IMR-90 (cell line): Measurements from ENCODE around the gene CDCA7. TPM values are rescaled to one million over a fixed set of nuclear protein-coding genes. Genes with fewer than 3 reads are reported as not detected.

ENCODE experiments used
- ATAC-seq: fragments of 200-7000 bp; cut with Tn5 transposase; 2 replicates; pipeline ENCODE4 v1.9.1; 2020; ENCODE audit warnings: low read depth, mild to moderate bottlenecking, moderate library complexity
- BruUV-seq: library from RNA; stranded (reverse); fragments of 400-500 nt; replicated peaks from 2 replicates; lab custom pipeline; 2021; lab: Mats Ljungman, UMichigan
- CTCF ChIA-PET: fragments of 300-600 bp; formaldehyde crosslinking; extraction: SDS; loops from one replicate; lab custom pipeline; 2021; ENCODE audit warnings: antibody characterized with exemption; lab: Yijun Ruan, JAX
- POLR2A ChIA-PET: fragments of 300-600 bp; sonication (Branson Sonifier 250); formaldehyde crosslinking; loops from one replicate; lab custom pipeline; 2022; ENCODE audit warnings: antibody characterized with exemption; ENCODE audit not compliant: unreplicated experiment; lab: Charles Lee
- DNase-seq: peaks from one replicate; pipeline ENCODE4 v3.0.0; 2013
- H2AFZ ChIP-seq: replicated peaks from 2 replicates; pipeline ENCODE3; 2013; ENCODE audit warnings: low read length, mild to moderate bottlenecking; ENCODE audit not compliant: poor library complexity
- H2AK5ac ChIP-seq: 2 replicates; pipeline ENCODE4 v1.6.1; 2013; ENCODE audit warnings: low read depth, low read length, inconsistent platforms
- H2AK9ac ChIP-seq: replicated peaks from 2 replicates; pipeline ENCODE3; 2013; ENCODE audit warnings: mild to moderate bottlenecking, low read depth, low read length, moderate library complexity; ENCODE audit not compliant: poor library complexity
- H2BK120ac ChIP-seq: 2 replicates; pipeline ENCODE4 v1.6.1; 2013; ENCODE audit warnings: low read depth, low read length, inconsistent platforms
- H2BK15ac ChIP-seq: 3 replicates; pipeline ENCODE4 v1.6.1; 2013; ENCODE audit warnings: low read depth, low read length, inconsistent platforms
- H2BK20ac ChIP-seq: 2 replicates; pipeline ENCODE4 v1.6.1; 2013; ENCODE audit warnings: low read depth, mild to moderate bottlenecking, inconsistent platforms, low read length, moderate library complexity
- H2BK5ac ChIP-seq: 2 replicates; pipeline ENCODE4 v1.6.1; 2013; ENCODE audit warnings: mild to moderate bottlenecking, low read depth, low read length, inconsistent platforms; ENCODE audit not compliant: poor library complexity, severe bottlenecking
- H3K14ac ChIP-seq: replicated peaks from 2 replicates; pipeline ENCODE4 v1.6.1; 2013; ENCODE audit warnings: low read depth, low read length, inconsistent platforms
- H3K18ac ChIP-seq: 2 replicates; pipeline ENCODE4 v1.6.1; 2013; ENCODE audit warnings: low read depth, low read length, control low read depth
- H3K23ac ChIP-seq: 2 replicates; pipeline ENCODE4 v1.6.1; 2013; ENCODE audit warnings: low read depth, low read length, inconsistent platforms
- H3K27ac ChIP-seq: 2 replicates; pipeline ENCODE4 v1.5.1; 2013; ENCODE audit warnings: mild to moderate bottlenecking, control low read depth, low read length; ENCODE audit not compliant: insufficient read depth
- H3K27me3 ChIP-seq: 2 replicates; pipeline ENCODE4 v1.6.1; 2013; ENCODE audit warnings: low read length; ENCODE audit not compliant: control insufficient read depth, insufficient read depth
- H3K36me3 ChIP-seq: 2 replicates; pipeline ENCODE4 v1.6.1; 2013; ENCODE audit warnings: low read length, mixed read lengths; ENCODE audit not compliant: control insufficient read depth, insufficient read depth
- H3K4ac ChIP-seq: 2 replicates; pipeline ENCODE4 v1.6.1; 2013; ENCODE audit warnings: low read depth, low read length, inconsistent platforms
- H3K4me1 ChIP-seq: 2 replicates; pipeline ENCODE4 v1.6.1; 2013; ENCODE audit warnings: low read length, mixed read lengths; ENCODE audit not compliant: control insufficient read depth, insufficient read depth
- H3K4me2 ChIP-seq: 2 replicates; pipeline ENCODE4 v1.6.1; 2013; ENCODE audit warnings: low read depth, mild to moderate bottlenecking, control low read depth, low read length, moderate library complexity
- H3K4me3 ChIP-seq: 2 replicates; pipeline ENCODE4 v1.5.1; 2013; ENCODE audit warnings: low read depth, mild to moderate bottlenecking, control low read depth, low read length, moderate library complexity; ENCODE audit not compliant: insufficient read depth
- H3K56ac ChIP-seq: 2 replicates; pipeline ENCODE4 v1.6.1; 2013; ENCODE audit warnings: low read length, inconsistent platforms; ENCODE audit not compliant: insufficient read depth; ENCODE audit errors: extremely low read depth
- H3K79me1 ChIP-seq, 2 experiments: 2 replicates each; pipeline ENCODE4 v1.6.1; 2013; ENCODE audit warnings: low read length in 2 of 2, inconsistent platforms in 1 of 2, low read depth in 1 of 2
- H3K9ac ChIP-seq: 2 replicates; pipeline ENCODE4 v1.6.1; 2013; ENCODE audit warnings: low read depth, low read length, control low read depth
- H3K9me1 ChIP-seq: 2 replicates; pipeline ENCODE4 v1.6.1; 2013; ENCODE audit warnings: low read length, inconsistent platforms; ENCODE audit not compliant: insufficient read depth
- H3K9me3 ChIP-seq: 2 replicates; pipeline ENCODE4 v1.6.1; 2013; ENCODE audit warnings: low read length; ENCODE audit not compliant: control insufficient read depth, insufficient read depth
- H4K20me1 ChIP-seq: 2 replicates; pipeline ENCODE4 v1.6.1; 2013; ENCODE audit warnings: low read length, inconsistent platforms; ENCODE audit not compliant: insufficient read depth
- H4K5ac ChIP-seq: 2 replicates; pipeline ENCODE4 v1.6.1; 2013; ENCODE audit warnings: mild to moderate bottlenecking, low read depth, low read length, control low read depth
- H4K8ac ChIP-seq, 2 experiments: 2 replicates each; pipeline ENCODE4 v1.6.1; 2013; ENCODE audit warnings: low read depth in 2 of 2, low read length in 2 of 2, control low read depth in 1 of 2, inconsistent platforms in 1 of 2
- H4K91ac ChIP-seq: 2 replicates; pipeline ENCODE4 v1.6.1; 2013; ENCODE audit warnings: low read depth, low read length, inconsistent platforms; ENCODE audit not compliant: insufficient read depth
- BHLHE40 ChIP-seq: fragments of 150-350 bp; IDR thresholded peaks from 2 replicates; pipeline ENCODE4 v1.6.1; 2016; ENCODE audit warnings: mild to moderate bottlenecking, low read depth, low read length
- CEBPB ChIP-seq: IDR thresholded peaks from 2 replicates; pipeline ENCODE4 v1.6.1; 2012; ENCODE audit warnings: low read depth, low read length, improper control_type of control experiment
- CHD1 ChIP-seq: IDR thresholded peaks from 2 replicates; pipeline ENCODE4 v1.6.1; 2012; ENCODE audit warnings: low read depth, low read length, improper control_type of control experiment
- CTCF ChIP-seq: conservative IDR thresholded peaks from 2 replicates; pipeline ENCODE4 v1.5.1; 2012; ENCODE audit warnings: mild to moderate bottlenecking, low read depth, low read length, improper control_type of control experiment
- FOS ChIP-seq: fragments of 150-350 bp; IDR thresholded peaks from 2 replicates; pipeline ENCODE4 v1.6.1; 2016; ENCODE audit warnings: low read depth, low read length
- MAFK ChIP-seq: IDR thresholded peaks from 2 replicates; pipeline ENCODE4 v1.6.1; 2012; ENCODE audit warnings: low read depth, low read length, improper control_type of control experiment
- MAZ ChIP-seq: IDR thresholded peaks from 2 replicates; pipeline ENCODE4 v1.6.1; 2012; ENCODE audit warnings: low read depth, mild to moderate bottlenecking, low read length, improper control_type of control experiment, moderate library complexity, borderline replicate concordance
- MXI1 ChIP-seq: IDR thresholded peaks from 2 replicates; pipeline ENCODE4 v1.6.1; 2012; ENCODE audit warnings: low read depth, mild to moderate bottlenecking, low read length, moderate library complexity, borderline replicate concordance
- NFE2L2 ChIP-seq: fragments of 150-350 bp; IDR thresholded peaks from 2 replicates; pipeline ENCODE4 v1.6.1; 2016; ENCODE audit warnings: low read depth, mild to moderate bottlenecking, low read length
- POLR2A ChIP-seq: IDR thresholded peaks from 2 replicates; pipeline ENCODE4 v1.6.1; 2012; ENCODE audit warnings: mild to moderate bottlenecking, low read depth, low read length
- RAD21 ChIP-seq: IDR thresholded peaks from 2 replicates; pipeline ENCODE4 v1.6.1; 2012; ENCODE audit warnings: low read length, improper control_type of control experiment
- RCOR1 ChIP-seq: IDR thresholded peaks from 2 replicates; pipeline ENCODE4 v1.6.1; 2012; ENCODE audit warnings: mild to moderate bottlenecking, low read length, improper control_type of control experiment; ENCODE audit not compliant: insufficient replicate concordance
- RFX5 ChIP-seq: IDR thresholded peaks from 2 replicates; pipeline ENCODE4 v1.8.0; 2012; ENCODE audit warnings: low read depth, mild to moderate bottlenecking, low read length, moderate library complexity
- SMC3 ChIP-seq: fragments of 150-350 bp; IDR thresholded peaks from 2 replicates; pipeline ENCODE4 v1.6.1; 2016; ENCODE audit warnings: low read depth, mild to moderate bottlenecking, antibody characterized with exemption, low read length, moderate library complexity
- WGBS, 2 experiments: methylation state at CpG; one replicate each; pipeline versions ENCODE4 v1.1.5 to v1.1.7; 2013; ENCODE audit warnings: missing lambda C conversion rate in 2 of 2; ENCODE audit not compliant: insufficient read length in 1 of 2; ENCODE audit errors: extremely low coverage in 2 of 2; 5-methylcytosine and 5-hydroxymethylcytosine counted together
- dilution Hi-C: fragments of 300-500 bp; cut with HindIII; formaldehyde crosslinking; loops from one replicate; pipeline ENCODE4 v1.14.3; 2018; ENCODE audit warnings: low sequenced_read_pairs; ENCODE audit not compliant: unreplicated experiment
- in situ Hi-C: fragments of 300-500 bp; cut with MboI; formaldehyde crosslinking; loops from 3 replicates; pipeline ENCODE4 v1.14.3; 2019; ENCODE audit warnings: low sequenced_read_pairs, inconsistent platforms, mixed read lengths
- intact Hi-C: fragments of 100-400 bp; cut with micrococcal nuclease; formaldehyde crosslinking; loops from 2 replicates; pipeline ENCODE4 v1.10.0; 2022
- polyA plus RNA-seq, 3 experiments: library from polyadenylated mRNA; depleted of rRNA; stranded (reverse); fragments of >200 nt; gene quantifications; 2 replicates each; pipeline ENCODE4 v1.2.3, GENCODE V29; 2012; ENCODE audit warnings: low replicate concordance in 1 of 3
- total RNA-seq: library from RNA; depleted of rRNA; stranded (reverse); fragments of >200 nt; gene quantifications from 2 replicates; pipeline ENCODE4 v1.2.3, GENCODE V29; 2012
- TF ChIP-seq, protein P1 (sequence below): fragments of 150-350 bp; IDR thresholded peaks from 2 replicates; pipeline ENCODE4 v1.6.1; 2017; ENCODE audit warnings: mild to moderate bottlenecking, antibody characterized with exemption, low read length, low read depth
- TF ChIP-seq, protein P2 (sequence below): fragments of 150-350 bp; IDR thresholded peaks from 2 replicates; pipeline ENCODE4 v1.6.1; 2016; ENCODE audit warnings: low read depth, mild to moderate bottlenecking, low read length, moderate library complexity, borderline replicate concordance

CDCA7 gene
- total and polyA plus RNA-seq, 2 of the 4 experiments (the other 2 are of a cell fraction), result 12.0 to 18.7 TPM

- Histone ChIP-seq H4K8ac (no peak overlapping the region), H3K9me1 (no peaks in the 10 kb centered on the region), H2BK5ac (no peak overlapping the region), H3K18ac (no peak overlapping the region), H3K4me2 (no peak overlapping the region), H3K4ac (no peak overlapping the region), H4K20me1 (no peaks in the 10 kb centered on the region), H3K4me3 (no peak overlapping the region), H3K56ac (no peak overlapping the region), H3K27ac (no peak overlapping the region), H3K36me3 (no peaks in the 10 kb centered on the region), H3K27me3 (peaks cover 13% of the 10 kb centered on the region), H3K79me1 (no peaks in the 10 kb centered on the region), H4K5ac (no peak overlapping the region), H3K14ac (no peak overlapping the region), H3K9me3 (no peaks in the 10 kb centered on the region), H2AK9ac (no peak overlapping the region), H3K23ac (no peak overlapping the region), H3K4me1 (no peaks in the 10 kb centered on the region), H2AFZ (no peak overlapping the region), H3K9ac (no peak overlapping the region), H2BK15ac (no peak overlapping the region), H2AK5ac (no peak overlapping the region), H4K91ac (no peak overlapping the region), H2BK20ac (no peak overlapping the region), H2BK120ac (no peak overlapping the region)
- intact Hi-C loops (no loop called here), dilution Hi-C loops (no loop called here), in situ Hi-C loops (no loop called here)
- BruUV-seq, result no TSS peak
- WGBS, 2 experiments, result no CpG with 5 or more reads among the region's 4 CpGs
- POLR2A ChIA-PET, result no interaction called here
- no peak for TF ChIP-seq MXI1
- no peak for TF ChIP-seq MAFK
- no peak for TF ChIP-seq BHLHE40
- TF ChIP-seq CHD1, result no peak
- TF ChIP-seq NFE2L2, result no peak
- TF ChIP-seq CEBPB, result no peak
- TF ChIP-seq, protein P1, sequence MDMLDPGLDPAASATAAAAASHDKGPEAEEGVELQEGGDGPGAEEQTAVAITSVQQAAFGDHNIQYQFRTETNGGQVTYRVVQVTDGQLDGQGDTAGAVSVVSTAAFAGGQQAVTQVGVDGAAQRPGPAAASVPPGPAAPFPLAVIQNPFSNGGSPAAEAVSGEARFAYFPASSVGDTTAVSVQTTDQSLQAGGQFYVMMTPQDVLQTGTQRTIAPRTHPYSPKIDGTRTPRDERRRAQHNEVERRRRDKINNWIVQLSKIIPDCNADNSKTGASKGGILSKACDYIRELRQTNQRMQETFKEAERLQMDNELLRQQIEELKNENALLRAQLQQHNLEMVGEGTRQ, result no peak
- TF ChIP-seq, protein P2, sequence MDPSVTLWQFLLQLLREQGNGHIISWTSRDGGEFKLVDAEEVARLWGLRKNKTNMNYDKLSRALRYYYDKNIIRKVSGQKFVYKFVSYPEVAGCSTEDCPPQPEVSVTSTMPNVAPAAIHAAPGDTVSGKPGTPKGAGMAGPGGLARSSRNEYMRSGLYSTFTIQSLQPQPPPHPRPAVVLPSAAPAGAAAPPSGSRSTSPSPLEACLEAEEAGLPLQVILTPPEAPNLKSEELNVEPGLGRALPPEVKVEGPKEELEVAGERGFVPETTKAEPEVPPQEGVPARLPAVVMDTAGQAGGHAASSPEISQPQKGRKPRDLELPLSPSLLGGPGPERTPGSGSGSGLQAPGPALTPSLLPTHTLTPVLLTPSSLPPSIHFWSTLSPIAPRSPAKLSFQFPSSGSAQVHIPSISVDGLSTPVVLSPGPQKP, result no peak
- TF ChIP-seq SMC3, result no peak
- no peak for TF ChIP-seq POLR2A
- no peak for TF ChIP-seq MAZ
- no peak for TF ChIP-seq RCOR1
- no peak for TF ChIP-seq RAD21
- TF ChIP-seq FOS, result no peak
- no peak for TF ChIP-seq CTCF
- TF ChIP-seq RFX5, result no peak
- DNase-seq (no peak), ATAC-seq (no peak)
- CTCF ChIA-PET, result interaction anchor here (0.6 kb wide), 1 partner anchor 325 kb away, joined by 4 read pairs; no protein-coding TSS in a partner anchor
Observed at GRCh38 chr2:173307293-173307692, 47.4 kb upstream of the CDCA7 start.
